ENCODE data around the gene CDH19.

- TF ChIP-seq POLR2A (IDR thresholded peaks at IDR 0.05) (no peak), CTCF (IDR thresholded peaks at IDR 0.05) (no peak)
These were observed 50.1 kb downstream of the CDH19 start for GRCh38 chr18:66553824-66554223.
